NCI-H128 (cell line): ENCODE measurements around the gene FOXI2.

ENCODE experiments used
- DNase-seq: peaks from one replicate; lab custom pipeline; 2025; ENCODE audit not compliant: unreplicated experiment; lab: John Stamatoyannopoulos, UW

FOXI2 gene

GRCh38 chr10:127740596-127740995, 3.6 kb downstream of the FOXI2 start:
- no peak for DNase-seq

GRCh38 chr10:127743205-127743604, 6.2 kb downstream of the FOXI2 start:
- no peak for DNase-seq

GRCh38 chr10:127744956-127745355, 8.0 kb downstream of the FOXI2 start:
- no peak for DNase-seq

- DNase-seq = no peak
Observed at GRCh38 chr10:127745861-127746260, 8.9 kb downstream of the FOXI2 start.

- no peak for DNase-seq
Observed at GRCh38 chr10:127755753-127756152, 18.8 kb downstream of the FOXI2 start.

GRCh38 chr10:127756264-127756663, 19.3 kb downstream of the FOXI2 start:
- peak; percentile 0 for DNase-seq

- DNase-seq = no peak
Observed at GRCh38 chr10:127757033-127757432, 20.0 kb downstream of the FOXI2 start.

GRCh38 chr10:127759276-127759675, 22.3 kb downstream of the FOXI2 start:
- no peak for DNase-seq

- DNase-seq = no peak
Observed at GRCh38 chr10:127762925-127763324, 25.9 kb downstream of the FOXI2 start.

GRCh38 chr10:127774766-127775559, 38.0 kb downstream of the FOXI2 start:
- no peak for DNase-seq

- no peak for DNase-seq
Observed at GRCh38 chr10:127776816-127777215, 39.8 kb downstream of the FOXI2 start.

GRCh38 chr10:127781412-127781811, 44.4 kb downstream of the FOXI2 start:
- no peak for DNase-seq

- no peak for DNase-seq
Observed at GRCh38 chr10:127787873-127788272, 50.9 kb downstream of the FOXI2 start.

- no peak for DNase-seq
Observed at GRCh38 chr10:127790066-127790624, 53.2 kb downstream of the FOXI2 start.
